A549 (cell line): Measurements from ENCODE around the gene VSIR. TPM values are rescaled to one million over a fixed set of nuclear protein-coding genes. Genes with fewer than 3 reads are reported as not detected.

Experiments used
- ATAC-seq, 2 experiments: fragments of 200-7000 bp in 1 of 2; fragments of >200 bp in 1 of 2; cut with Nextera tagmentation in 1 of 2; cut with Tn5 transposase in 1 of 2; 3 replicates each; pipeline versions ENCODE4 v1.8.0 to v1.9.1; 2018 to 2020; ENCODE audit warnings: mild to moderate bottlenecking in 1 of 2, moderate library complexity in 1 of 2
- CTCF ChIA-PET: fragments of 300-600 bp; sonication (Branson Sonifier 250); formaldehyde crosslinking; extraction: SDS; loops from one replicate; lab custom pipeline; 2021; ENCODE audit warnings: antibody characterized with exemption, inconsistent platforms; lab: Yijun Ruan, JAX
- POLR2A ChIA-PET: fragments of 350-600 bp; formaldehyde crosslinking; extraction: SDS; loops from one replicate; lab custom pipeline; 2021; ENCODE audit warnings: antibody characterized with exemption, inconsistent platforms; lab: Yijun Ruan, JAX
- DNase-seq, 2 experiments: peaks; one replicate each; pipeline versions ENCODE4 v3.0.0 to v3.0.0-alpha.2; 2011 to 2016; ENCODE audit warnings: low read depth in 1 of 2, low spot score in 1 of 2
- FAIRE-seq: peaks from 2 replicates; lab custom pipeline; 2011; peaks lifted over from hg19 to GRCh38; lab: Jason Lieb, UNC
- H3K27ac ChIP-seq, 2 experiments: fragments of >200 bp; sonication (Bioruptor Twin); formaldehyde crosslinking; 3 replicates each; pipeline ENCODE4 v1.5.1; 2016 to 2017
- H3K4me1 ChIP-seq: fragments of >200 bp; sonication (Bioruptor Twin); formaldehyde crosslinking; 3 replicates; pipeline ENCODE4 v1.6.1; 2016
- H3K4me2 ChIP-seq: fragments of >200 bp; sonication (Bioruptor Twin); formaldehyde crosslinking; 3 replicates; pipeline ENCODE4 v1.6.1; 2016
- H3K4me3 ChIP-seq: fragments of >200 bp; sonication (Bioruptor Twin); formaldehyde crosslinking; 3 replicates; pipeline ENCODE4 v1.5.1; 2016
- H3K9me3 ChIP-seq: fragments of >200 bp; sonication (Bioruptor Twin); formaldehyde crosslinking; 3 replicates; pipeline ENCODE4 v1.6.1; 2016
- CBX2 ChIP-seq: fragments of 200-600 bp; sonication (generic); IDR thresholded peaks from 2 replicates; pipeline ENCODE4 v1.6.1; 2016; ENCODE audit warnings: low read depth, mild to moderate bottlenecking, borderline replicate concordance
- EP300 ChIP-seq, 2 experiments: fragments of >200 bp; sonication (Bioruptor Twin); formaldehyde crosslinking; IDR thresholded peaks; 2 replicates in 1 of 2; 3 replicates in 1 of 2; pipeline ENCODE4 v1.6.1; 2016 to 2017
- ESRRA ChIP-seq: fragments of 150-350 bp; IDR thresholded peaks from 2 replicates; pipeline ENCODE4 v1.6.1; 2014; ENCODE audit warnings: mild to moderate bottlenecking, low read length, borderline replicate concordance
- HEYL ChIP-seq: fragments of 250-450 bp; sonication (Bioruptor Pico); IDR thresholded peaks from 2 replicates; pipeline ENCODE4 v1.8.0; 2021; ENCODE audit warnings: mild to moderate bottlenecking, moderate library complexity
- HOXA7 ChIP-seq: fragments of 250-450 bp; sonication (Bioruptor Pico); IDR thresholded peaks from 2 replicates; pipeline ENCODE4 v1.5.0; 2020; ENCODE audit warnings: mild to moderate bottlenecking, moderate library complexity
- HOXB5 ChIP-seq: fragments of 250-450 bp; sonication (Bioruptor Pico); IDR thresholded peaks from 2 replicates; pipeline ENCODE4 v1.5.0; 2020; ENCODE audit warnings: mild to moderate bottlenecking, moderate library complexity
- KDM1A ChIP-seq: fragments of 200-600 bp; sonication (generic); IDR thresholded peaks from 2 replicates; pipeline ENCODE4 v1.6.1; 2016; ENCODE audit warnings: low read depth, mild to moderate bottlenecking
- NFE2L2 ChIP-seq: fragments of 150-350 bp; conservative IDR thresholded peaks from 2 replicates; pipeline ENCODE4 v1.6.1; 2014; ENCODE audit warnings: low read length
- NPAS2 ChIP-seq: fragments of 250-450 bp; sonication (Bioruptor Pico); IDR thresholded peaks from 2 replicates; pipeline ENCODE4 v1.8.0; 2022; ENCODE audit warnings: mild to moderate bottlenecking, moderate library complexity, borderline replicate concordance
- RCOR1 ChIP-seq: fragments of 150-350 bp; IDR thresholded peaks from 2 replicates; pipeline ENCODE4 v1.6.1; 2014; ENCODE audit warnings: antibody characterized with exemption, low read length, low read depth
- SMC3 ChIP-seq: fragments of >200 bp; sonication (Bioruptor Twin); formaldehyde crosslinking; IDR thresholded peaks from 3 replicates; pipeline ENCODE4 v1.6.1; 2018; ENCODE audit warnings: inconsistent platforms
- TFCP2L1 ChIP-seq: fragments of 250-450 bp; sonication (Bioruptor Pico); IDR thresholded peaks from 2 replicates; pipeline ENCODE4 v1.5.0; 2021; ENCODE audit warnings: mild to moderate bottlenecking
- ZFP36 ChIP-seq: fragments of 450-650 bp; IDR thresholded peaks from 2 replicates; pipeline ENCODE4 v1.6.1; 2014; ENCODE audit warnings: borderline replicate concordance; ENCODE audit not compliant: partially characterized antibody
- WGBS: methylation state at CpG from one replicate; pipeline ENCODE4 v1.1.6; 2017; ENCODE audit errors: missing lambda C conversion rate; 5-methylcytosine and 5-hydroxymethylcytosine counted together
- polyA plus RNA-seq, 4 experiments: library from polyadenylated mRNA; depleted of rRNA in 3 of 4; stranded (reverse); fragments of >200 nt; fragmentation: RNase III in 1 of 4; extraction: RNeasy Plus Mini Kit Qiagen cat#74134 plus additional on column Dnase treatment in 1 of 4; gene quantifications; 2 replicates in 3 of 4; 3 replicates in 1 of 4; pipeline ENCODE4 v1.2.3, GENCODE V29; 2011 to 2017
- small RNA-seq, 6 experiments: library from RNA; depleted of rRNA; stranded (forward); fragments of <200 nt; gene quantifications; one replicate each; pipeline ENCODE3, GENCODE V24; 2012
- TF ChIP-seq, protein P1 (sequence below): fragments of >200 bp; sonication (Bioruptor Twin); formaldehyde crosslinking; IDR thresholded peaks from 2 replicates; pipeline ENCODE4 v1.6.1; 2016
- TF ChIP-seq, protein P2 (sequence below): fragments of >200 bp; sonication (Bioruptor Twin); formaldehyde crosslinking; IDR thresholded peaks from 3 replicates; pipeline ENCODE4 v1.6.1; 2016
- TF ChIP-seq, protein P3 (sequence below): fragments of 250-450 bp; sonication (Bioruptor Pico); IDR thresholded peaks from 2 replicates; pipeline ENCODE4 v1.5.0; 2020; ENCODE audit warnings: low read depth, mild to moderate bottlenecking, moderate library complexity
- TF ChIP-seq, protein P4 (sequence below): fragments of 150-350 bp; IDR thresholded peaks from 2 replicates; pipeline ENCODE4 v1.6.1; 2014; ENCODE audit warnings: low read depth, mild to moderate bottlenecking, low read length

Gene VSIR
- polyA plus RNA-seq, 2 of the 4 experiments (the other 2 are of a cell fraction), result 15.5 to 18.5 TPM

GRCh38 chr10:71698737-71699136 lies 74.6 kb downstream of the VSIR start:
- POLR2A ChIA-PET, result interaction anchor here (0.8 kb wide), 1 partner anchor 74 kb away, joined by 3 read pairs; no protein-coding TSS in a partner anchor
- DNase-seq (no peak), ATAC-seq (no peak)
- WGBS, result 67% methylated on average over 5 of the region's 5 CpGs
- TF ChIP-seq TFCP2L1 (CRISPR knock-in tag), result no peak
- TF ChIP-seq HOXA7 (CRISPR knock-in tag), result no peak
- TF ChIP-seq, protein P1, sequence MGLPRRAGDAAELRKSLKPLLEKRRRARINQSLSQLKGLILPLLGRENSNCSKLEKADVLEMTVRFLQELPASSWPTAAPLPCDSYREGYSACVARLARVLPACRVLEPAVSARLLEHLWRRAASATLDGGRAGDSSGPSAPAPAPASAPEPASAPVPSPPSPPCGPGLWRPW, result no peak
- TF ChIP-seq KDM1A, result 0 out of 2 replicates have a peak, but pooled peaks have one; percentile 59
- TF ChIP-seq HOXB5, result no peak
- peak; percentile 63 for TF ChIP-seq ZFP36
- TF ChIP-seq CBX2, result no peak
- TF ChIP-seq, all 56 proteins: peak for 2
- Histone ChIP-seq H3K4me3 (no peak overlapping the region), H3K27ac (no peak overlapping the region), H3K9me3 (no peaks in the 10 kb centered on the region), H3K4me2 (no peak overlapping the region), H3K4me1 (peaks cover 3% of the 10 kb centered on the region; the same call in 2 of the 3 replicates)
- no peak for FAIRE-seq
- CTCF ChIA-PET, result interaction anchor here (0.6 to 9.8 kb wide), 16 partner anchors 7 to 396 kb away, joined by 3 to 112 read pairs (median 10); partner anchors contain the start of genes CDH23, SLC29A3 and VSIR

GRCh38 chr10:71697938-71698709 lies 75.2 kb downstream of the VSIR start:
- 50% methylated on average over 7 of the region's 7 CpGs for WGBS
- CTCF ChIA-PET, result interaction anchor here (0.6 to 9.8 kb wide), 33 partner anchors 8 to 398 kb away, joined by 3 to 112 read pairs (median 5); partner anchors contain the start of genes CDH23, SLC29A3 and VSIR
- H3K4me3 ChIP-seq, result no peak overlapping the region
- no peak for DNase-seq
- no peak overlapping the region for H3K27ac ChIP-seq
- FAIRE-seq, result no peak
- no peak for ATAC-seq
- TF ChIP-seq ZFP36, result no peak
- TF ChIP-seq RCOR1, result no peak
- TF ChIP-seq, protein P2, sequence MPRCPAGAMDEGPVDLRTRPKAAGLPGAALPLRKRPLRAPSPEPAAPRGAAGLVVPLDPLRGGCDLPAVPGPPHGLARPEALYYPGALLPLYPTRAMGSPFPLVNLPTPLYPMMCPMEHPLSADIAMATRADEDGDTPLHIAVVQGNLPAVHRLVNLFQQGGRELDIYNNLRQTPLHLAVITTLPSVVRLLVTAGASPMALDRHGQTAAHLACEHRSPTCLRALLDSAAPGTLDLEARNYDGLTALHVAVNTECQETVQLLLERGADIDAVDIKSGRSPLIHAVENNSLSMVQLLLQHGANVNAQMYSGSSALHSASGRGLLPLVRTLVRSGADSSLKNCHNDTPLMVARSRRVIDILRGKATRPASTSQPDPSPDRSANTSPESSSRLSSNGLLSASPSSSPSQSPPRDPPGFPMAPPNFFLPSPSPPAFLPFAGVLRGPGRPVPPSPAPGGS, result no peak
- TF ChIP-seq SMC3, result no peak
- no peak for TF ChIP-seq NPAS2 (CRISPR knock-in tag)
- no peak for TF ChIP-seq HEYL
- TF ChIP-seq NFE2L2, result no peak
- no peak for TF ChIP-seq HOXB5
- TF ChIP-seq, protein P3, sequence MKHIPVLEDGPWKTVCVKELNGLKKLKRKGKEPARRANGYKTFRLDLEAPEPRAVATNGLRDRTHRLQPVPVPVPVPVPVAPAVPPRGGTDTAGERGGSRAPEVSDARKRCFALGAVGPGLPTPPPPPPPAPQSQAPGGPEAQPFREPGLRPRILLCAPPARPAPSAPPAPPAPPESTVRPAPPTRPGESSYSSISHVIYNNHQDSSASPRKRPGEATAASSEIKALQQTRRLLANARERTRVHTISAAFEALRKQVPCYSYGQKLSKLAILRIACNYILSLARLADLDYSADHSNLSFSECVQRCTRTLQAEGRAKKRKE (CRISPR knock-in tag), result no peak
- no peak for TF ChIP-seq ESRRA
- TF ChIP-seq TFCP2L1 (CRISPR knock-in tag), result no peak
- TF ChIP-seq, protein P4, sequence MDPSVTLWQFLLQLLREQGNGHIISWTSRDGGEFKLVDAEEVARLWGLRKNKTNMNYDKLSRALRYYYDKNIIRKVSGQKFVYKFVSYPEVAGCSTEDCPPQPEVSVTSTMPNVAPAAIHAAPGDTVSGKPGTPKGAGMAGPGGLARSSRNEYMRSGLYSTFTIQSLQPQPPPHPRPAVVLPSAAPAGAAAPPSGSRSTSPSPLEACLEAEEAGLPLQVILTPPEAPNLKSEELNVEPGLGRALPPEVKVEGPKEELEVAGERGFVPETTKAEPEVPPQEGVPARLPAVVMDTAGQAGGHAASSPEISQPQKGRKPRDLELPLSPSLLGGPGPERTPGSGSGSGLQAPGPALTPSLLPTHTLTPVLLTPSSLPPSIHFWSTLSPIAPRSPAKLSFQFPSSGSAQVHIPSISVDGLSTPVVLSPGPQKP, result no peak
- no peak for TF ChIP-seq EP300 (IDR thresholded peaks at IDR 0.05)
- no peak overlapping the region for H3K4me2 ChIP-seq
- peaks cover 9% of the 10 kb centered on the region; the same call in 2 of the 3 replicates for H3K4me1 ChIP-seq
- POLR2A ChIA-PET, result interaction anchor here (0.8 kb wide), 1 partner anchor 75 kb away, joined by 3 read pairs; no protein-coding TSS in a partner anchor
- no peaks in the 10 kb centered on the region for H3K9me3 ChIP-seq

Small RNA genes within 50 kb of the gene (small RNA-seq; reads per million reads assigned to genes)
- gene MIR7152, result 0 reads per million in 6 experiments

Other genes starting within 250 kb of the VSIR start
- not detected in 2 replicates for gene C10orf105, start 53.7 kb downstream of the VSIR start, polyA plus RNA-seq (2011; rRNA removed)
- gene C10orf105, start 53.7 kb downstream of the VSIR start, polyA plus RNA-seq (2017; fragmentation: RNase III; extraction: RNeasy Plus Mini Kit Qiagen cat#74134 plus additional on column Dnase treatment), result not detected in 3 replicates
- 1,519 and 1,660 TPM in 2 replicates for gene PSAP, start 77.7 kb upstream of the VSIR start, polyA plus RNA-seq (2011; rRNA removed)
- 600 to 708 TPM (median 690 TPM) in 3 replicates for gene PSAP, start 77.7 kb upstream of the VSIR start, polyA plus RNA-seq (2017; fragmentation: RNase III; extraction: RNeasy Plus Mini Kit Qiagen cat#74134 plus additional on column Dnase treatment)
- 12.8 and 13.8 TPM in 2 replicates for gene CHST3, start 190.9 kb upstream of the VSIR start, polyA plus RNA-seq (2011; rRNA removed)
- gene CHST3, start 190.9 kb upstream of the VSIR start, polyA plus RNA-seq (2017; fragmentation: RNase III; extraction: RNeasy Plus Mini Kit Qiagen cat#74134 plus additional on column Dnase treatment), result 20.3 to 23.1 TPM (median 21.7 TPM) in 3 replicates